Glomerular endothelial cell (primary cell): ENCODE results near the gene KCNJ12. TPM values are rescaled to one million over a fixed set of nuclear protein-coding genes. Genes with fewer than 3 reads are reported as not detected.
"Not testable (repeated sequence)": the region's sequence is repeated elsewhere in the genome, so short reads cannot be mapped to it uniquely, and the experiment has no call there.

Experiments
- DNase-seq: peaks from one replicate; pipeline ENCODE4 v3.0.0-alpha.2; 2011; ENCODE audit warnings: low read depth, low spot score; ENCODE audit errors: extremely low read depth
- total RNA-seq: library from RNA; depleted of rRNA; stranded (reverse); fragments of >200 nt; gene quantifications from 2 replicates; pipeline ENCODE4 v1.2.3, GENCODE V29; 2015

Gene KCNJ12
- total RNA-seq, 1 donor from 2014 or later: 0.58 TPM

DNA sequence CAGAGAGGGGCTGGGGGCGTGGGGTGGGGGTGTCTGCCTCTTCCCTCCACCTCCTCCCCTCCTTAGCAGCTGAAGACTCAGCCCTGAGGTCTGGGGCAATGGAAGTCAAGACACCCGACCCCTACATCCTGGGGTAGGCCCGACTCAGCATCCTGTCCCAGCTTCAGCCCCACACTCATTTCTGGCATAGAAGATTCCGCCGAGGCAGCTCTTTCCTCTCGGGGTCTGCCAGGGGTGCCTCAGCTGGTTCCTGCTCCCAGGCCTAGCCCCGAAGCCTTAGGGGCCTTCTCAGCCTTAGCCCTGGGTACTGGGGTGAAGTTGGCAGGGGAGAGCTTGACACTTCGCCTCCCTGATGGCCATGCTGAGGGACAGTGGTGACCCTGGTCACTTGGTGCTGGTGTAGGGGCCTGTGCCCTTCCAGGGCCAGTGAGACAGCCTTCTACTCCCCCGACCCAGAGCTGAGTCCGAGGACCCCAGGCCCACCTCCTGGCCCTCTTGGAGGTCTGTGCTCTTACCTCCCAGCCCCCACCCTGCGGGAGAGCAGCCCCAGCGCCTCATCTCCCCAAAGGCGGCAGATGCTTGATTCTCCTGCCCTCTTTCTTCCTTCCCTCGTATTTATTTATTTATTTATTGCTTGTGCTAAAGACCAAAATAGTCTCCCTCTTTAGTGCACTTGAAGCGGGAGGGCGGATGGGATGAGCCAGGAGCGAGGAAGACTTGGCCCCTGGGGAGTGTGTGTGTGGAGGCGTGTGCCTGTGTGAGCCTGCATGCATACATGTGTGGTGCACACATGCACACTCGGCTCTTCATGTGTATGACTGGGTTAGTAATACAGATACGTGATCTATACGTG, 42.5 kb downstream of the KCNJ12 start:
- no peak for DNase-seq

DNA sequence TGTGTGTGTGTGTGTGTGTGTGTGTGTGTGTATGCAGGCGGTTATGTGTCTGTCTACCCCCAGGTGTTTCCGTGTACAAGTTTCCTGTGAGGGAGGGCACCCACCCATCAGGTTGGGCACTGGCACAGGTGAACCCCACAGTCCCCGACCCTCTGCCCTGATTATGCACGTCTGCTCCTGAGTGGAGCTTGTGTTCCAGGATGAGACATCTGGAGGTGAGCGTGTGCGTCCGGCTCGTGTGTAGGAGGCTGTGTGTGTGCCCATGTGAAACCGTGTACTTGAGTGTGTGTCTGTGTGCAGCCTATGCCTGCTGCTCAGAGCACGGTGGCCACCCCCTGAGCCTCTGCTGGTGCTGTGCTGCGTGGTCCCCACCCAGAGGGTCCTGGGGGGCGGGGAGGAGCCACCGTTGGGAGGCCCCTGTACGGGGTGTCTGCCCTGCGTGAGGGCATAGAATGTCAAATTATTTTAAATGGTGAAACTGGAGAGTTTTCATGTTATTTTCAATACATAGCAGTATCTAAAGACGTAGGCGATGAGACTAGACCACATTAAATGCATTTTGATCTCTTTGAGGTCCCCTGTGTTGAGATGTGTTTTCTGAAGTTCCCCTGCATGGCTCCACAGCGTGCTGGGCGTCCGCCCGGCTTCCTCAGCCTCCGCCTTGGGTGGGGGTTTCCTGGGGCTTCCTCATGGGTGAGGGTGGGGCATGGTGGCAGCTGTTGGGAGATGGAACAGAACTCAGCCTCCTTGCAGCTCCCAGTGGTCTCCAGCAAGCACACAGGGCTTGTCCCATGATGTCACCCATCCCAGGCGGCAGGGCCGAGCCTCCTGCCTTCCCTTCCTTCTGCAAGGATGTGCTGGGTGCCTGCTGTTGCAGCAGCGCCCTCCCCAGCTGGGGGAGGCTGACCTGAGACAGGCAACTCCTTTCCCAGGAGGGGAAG, 43.4 kb downstream of the KCNJ12 start:
- no peak for DNase-seq

DNA sequence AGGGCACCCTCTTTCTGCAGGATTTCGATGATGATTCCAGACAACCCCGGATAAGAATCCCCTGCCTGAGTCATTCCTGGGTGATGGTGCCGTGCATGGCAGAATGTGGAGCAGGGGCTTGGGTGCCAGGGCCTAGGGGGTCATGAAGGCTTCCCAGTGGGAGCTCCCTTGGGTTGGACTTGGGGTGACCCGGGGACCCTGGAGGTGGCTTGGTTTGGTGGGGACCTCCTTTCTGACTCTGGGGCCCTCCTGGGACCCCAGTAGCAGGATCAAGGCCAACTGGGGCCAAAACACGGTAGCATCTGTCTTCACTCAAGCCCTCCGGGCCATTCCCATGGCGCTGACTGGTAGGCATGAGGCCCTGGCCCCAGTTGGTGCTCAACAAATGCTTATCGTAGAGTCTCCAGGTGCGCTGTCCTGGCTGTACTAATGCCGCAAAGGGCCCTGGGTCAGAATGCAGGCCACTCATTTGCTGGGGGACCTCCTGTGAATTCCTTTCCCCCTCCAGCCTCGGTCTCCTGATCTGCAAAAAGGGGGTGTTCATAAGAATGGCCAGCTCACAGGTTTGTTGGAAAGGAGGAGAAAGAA, 44.4 kb downstream of the KCNJ12 start:
- DNase-seq: not testable (repeated sequence)

DNA sequence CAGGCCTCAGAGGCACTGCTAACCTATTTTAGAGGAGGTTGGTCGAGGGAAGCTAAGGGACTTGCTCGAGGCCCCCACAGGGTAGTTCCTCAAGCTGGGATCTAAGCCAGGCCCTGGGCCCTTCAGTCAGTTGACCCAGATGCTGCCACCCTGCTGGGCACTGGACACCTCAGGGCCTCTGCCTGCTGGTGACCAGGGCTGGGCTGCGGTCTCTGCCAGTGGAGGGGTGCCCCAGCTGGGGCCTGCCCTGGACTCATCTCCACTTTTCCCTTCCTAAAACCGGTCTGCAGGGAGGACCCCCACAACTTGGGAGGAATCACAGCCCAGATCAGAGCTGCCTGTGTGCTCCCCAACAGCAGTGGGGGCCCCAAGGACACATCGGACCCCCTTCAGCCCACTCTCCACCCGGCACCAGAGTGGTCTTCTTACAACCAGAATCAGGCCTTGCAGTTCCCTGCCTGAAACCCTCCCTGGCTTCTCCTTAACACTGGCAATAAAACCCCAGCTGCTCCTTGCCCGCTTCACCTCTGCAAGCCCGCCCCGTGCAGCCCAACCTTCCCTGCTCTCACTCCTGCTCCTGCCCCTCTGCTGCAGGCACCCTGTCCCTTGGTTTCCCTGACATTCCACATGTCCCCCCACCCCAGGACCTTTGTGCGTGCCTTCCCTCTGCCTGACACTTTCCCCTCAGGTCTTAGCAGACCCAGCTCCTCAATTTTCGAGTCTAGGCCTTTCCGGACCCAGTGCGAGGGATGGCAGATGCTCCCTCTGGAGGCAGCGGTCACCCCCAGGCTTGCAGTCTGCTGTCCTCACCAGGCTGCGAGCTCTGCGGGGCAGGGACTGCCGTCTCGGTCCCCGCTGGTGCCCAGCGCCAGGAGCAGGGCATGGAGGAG, 45.5 kb downstream of the KCNJ12 start:
- DNase-seq: not testable (repeated sequence)

DNA sequence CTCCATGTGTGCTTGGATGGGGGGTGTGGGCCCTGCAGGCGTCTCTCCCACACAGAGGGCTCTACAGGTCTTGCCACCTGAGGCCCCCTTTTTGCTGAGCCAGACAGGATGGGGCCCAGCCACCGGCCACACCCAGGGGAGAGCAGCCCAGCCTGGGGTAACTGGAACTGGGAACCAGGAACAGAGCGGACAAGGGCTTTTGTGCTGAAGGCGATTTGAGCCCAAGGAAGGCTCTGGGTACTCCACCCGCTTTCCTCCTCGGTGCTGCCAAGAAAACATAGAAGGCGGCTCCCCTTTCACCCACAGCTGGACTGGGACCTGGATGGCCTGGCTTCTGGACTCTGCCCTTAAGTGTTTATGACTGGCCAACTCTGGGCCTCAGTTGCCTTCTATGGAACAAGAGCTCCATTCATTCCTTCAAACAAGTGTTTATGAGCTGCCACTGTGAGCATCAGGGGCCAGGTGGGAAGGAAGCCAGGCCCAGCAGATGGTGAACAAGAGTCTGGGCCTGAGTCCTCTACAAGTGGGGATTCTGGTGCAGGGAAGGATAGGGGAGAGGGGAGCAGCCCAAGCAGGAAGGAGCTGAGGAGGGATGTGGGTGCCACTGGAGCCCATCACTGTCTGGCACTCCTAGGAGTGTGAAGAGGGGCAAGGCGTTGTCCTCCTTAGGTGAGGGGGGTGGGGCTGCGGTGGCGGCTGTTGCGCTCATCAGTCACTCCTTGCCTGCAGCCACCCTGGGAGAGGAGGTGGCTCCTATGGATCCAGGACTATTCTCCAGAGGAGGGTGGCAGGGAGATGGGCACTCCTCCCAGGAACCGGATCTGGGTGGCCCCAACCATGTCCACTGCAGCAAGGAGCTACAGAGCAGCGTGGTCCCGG, 46.4 kb downstream of the KCNJ12 start:
- DNase-seq: not testable (repeated sequence)

DNA sequence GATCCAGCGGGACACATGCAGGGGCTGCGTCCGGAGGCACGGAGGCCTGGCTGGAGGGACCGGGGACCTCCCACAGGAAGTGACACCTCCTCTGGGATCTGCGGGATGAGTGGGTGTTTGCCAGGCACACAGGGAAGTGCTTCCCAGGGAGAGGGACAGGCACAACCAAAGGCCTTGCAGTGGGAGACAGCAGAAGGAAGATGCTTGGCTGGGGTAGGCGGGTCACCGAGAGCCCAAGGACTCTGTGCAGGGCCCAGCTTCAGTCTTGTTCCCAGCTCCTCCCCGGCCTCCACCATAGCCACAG, 47.0 kb downstream of the KCNJ12 start:
- not testable (repeated sequence) for DNase-seq

DNA sequence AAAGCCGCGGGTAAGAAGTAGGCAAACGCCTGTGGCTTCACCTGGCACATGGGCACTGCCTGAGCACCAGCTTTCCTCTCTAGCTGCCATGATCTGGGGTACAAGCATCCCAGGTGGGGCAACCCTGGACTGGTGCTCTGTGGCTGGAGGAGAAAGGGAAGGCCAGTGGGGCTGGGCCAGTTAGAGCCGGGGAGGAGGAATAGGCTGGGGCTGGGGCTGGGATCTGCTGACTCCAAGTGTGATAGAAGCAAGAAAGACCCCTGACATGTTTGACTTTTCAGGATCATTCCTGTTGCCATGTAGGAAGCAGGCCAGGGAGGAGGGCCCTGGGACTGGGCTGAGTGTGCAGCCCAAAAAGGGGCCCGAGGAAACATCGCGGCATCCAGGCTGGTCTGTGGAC, 48.5 kb downstream of the KCNJ12 start:
- not testable (repeated sequence) for DNase-seq

DNA sequence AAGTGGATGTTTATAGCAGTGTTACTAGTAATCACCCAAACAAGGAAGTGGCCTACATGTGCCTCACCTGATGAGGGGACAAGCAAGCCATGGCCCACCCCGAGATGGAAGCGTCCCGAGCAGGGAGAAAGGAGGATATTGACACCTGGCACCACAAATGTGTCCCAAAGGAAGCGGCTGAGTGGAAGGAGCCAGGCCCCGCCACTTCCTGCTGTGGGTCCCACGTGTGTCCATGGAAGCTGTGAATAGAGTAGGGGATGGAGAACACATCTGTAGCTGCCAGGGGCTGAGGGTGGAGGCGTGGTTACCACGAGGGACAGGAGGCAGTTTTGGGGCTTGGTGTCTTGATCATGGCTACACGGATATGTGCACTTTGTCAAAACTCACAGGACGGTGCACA, 49.2 kb downstream of the KCNJ12 start:
- DNase-seq: no peak

DNA sequence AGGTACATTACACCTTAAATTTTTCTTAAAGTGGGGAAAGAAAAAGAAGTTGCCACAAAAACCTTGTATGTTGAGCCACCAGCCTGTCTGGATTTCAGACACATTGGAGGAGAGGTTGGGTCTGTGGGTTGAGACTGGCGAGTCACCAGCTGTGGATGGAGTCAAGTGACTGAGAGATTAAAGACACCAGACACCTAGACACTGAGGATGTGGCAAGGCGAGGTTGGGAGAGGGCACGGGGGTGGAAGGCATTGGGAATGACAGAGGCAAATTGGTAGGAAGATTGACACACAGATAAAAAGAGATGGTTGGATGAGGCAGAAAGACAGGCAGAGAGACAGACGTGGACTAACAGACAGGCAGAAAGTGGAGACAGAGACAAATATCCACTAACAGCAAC, 49.6 kb downstream of the KCNJ12 start:
- no peak for DNase-seq

DNA sequence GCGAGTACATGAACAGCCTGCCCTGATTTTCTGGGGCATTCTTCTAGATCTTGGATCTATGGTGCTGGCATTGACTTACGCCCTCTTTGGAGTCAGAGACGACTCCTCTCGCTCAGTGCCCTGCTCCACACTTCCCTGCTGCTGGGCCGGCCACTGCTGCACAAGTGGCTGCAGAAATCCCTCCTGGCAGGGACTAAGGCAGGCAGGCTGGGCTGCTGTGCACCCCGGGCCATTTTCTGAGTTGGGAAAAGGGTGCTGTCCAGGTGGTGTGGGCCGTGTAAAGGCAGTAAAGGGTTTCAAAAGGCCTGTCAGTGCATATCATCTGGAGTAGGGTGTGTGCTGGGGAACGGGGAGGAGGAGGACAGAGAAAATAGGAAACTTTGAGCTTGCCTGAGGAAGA, 50.1 kb downstream of the KCNJ12 start:
- DNase-seq: not testable (repeated sequence)

DNA sequence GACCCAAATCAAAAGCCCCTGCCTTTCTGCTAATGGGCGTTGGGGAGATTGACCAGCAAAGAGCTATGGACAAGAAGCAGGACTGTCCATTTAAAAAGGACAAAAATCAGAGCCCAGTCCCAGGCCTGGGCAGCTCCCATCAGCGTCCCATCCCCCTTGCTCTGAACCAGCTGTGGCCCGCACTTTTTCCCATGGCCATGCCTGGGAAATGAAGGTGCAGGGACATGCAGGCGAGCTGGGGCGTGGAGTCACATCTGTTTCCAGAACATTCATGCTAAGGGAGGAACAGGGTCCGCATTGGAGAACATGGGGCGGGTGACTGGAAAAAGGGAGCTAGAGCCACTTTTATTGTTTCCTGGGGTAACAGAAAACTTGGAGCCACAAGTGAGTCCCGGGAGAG, 50.7 kb downstream of the KCNJ12 start:
- not testable (repeated sequence) for DNase-seq

DNA sequence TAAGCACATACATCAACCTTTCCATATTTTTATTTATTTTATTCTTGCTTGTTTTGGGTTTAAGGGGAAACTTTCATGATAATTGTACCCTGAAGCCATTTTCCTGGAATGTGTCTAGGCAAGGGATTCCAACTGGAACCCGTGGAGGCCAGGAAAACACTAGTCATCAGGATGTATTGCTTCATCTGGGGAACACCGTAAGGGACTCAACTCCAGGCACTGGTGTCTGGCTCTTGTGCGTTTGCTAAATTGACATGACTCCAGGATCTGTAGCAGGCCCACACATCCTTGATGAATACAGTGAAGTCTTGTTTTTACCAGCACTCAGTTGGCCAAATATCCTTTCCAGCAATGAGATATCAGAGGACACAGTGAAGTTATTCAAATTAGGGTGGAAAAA, 51.6 kb downstream of the KCNJ12 start:
- DNase-seq: not testable (repeated sequence)

DNA sequence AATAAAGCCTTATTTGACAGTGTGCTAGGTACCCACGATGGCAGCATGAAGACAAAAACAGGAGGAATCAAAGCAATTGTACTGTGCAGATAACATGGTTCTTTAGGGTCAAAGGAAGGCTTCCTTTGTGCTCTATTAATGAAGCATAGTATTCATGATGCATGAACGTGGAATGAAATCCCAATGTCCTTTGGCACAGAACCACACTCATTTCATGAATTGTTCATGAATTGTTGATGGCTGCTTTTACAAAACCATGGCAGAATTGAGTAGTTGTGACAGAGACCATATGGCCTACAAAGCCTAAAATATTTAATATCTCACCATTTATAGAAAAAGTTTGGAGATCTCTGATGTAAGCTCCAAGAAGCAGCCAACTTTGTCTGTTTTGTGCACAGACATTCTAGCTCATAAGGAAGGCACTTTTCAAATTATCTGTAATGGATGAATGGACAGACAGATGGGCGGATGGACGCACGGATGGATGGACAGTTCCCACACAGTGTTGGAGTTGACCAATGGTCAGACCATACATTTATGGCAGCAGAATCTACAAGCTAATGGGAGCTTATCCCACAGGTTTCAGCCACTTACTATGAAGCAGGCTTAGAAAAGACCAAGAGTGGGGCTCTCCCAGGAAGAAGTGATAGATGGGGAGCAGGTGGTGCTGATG, 52.7 kb downstream of the KCNJ12 start:
- DNase-seq: not testable (repeated sequence)

DNA sequence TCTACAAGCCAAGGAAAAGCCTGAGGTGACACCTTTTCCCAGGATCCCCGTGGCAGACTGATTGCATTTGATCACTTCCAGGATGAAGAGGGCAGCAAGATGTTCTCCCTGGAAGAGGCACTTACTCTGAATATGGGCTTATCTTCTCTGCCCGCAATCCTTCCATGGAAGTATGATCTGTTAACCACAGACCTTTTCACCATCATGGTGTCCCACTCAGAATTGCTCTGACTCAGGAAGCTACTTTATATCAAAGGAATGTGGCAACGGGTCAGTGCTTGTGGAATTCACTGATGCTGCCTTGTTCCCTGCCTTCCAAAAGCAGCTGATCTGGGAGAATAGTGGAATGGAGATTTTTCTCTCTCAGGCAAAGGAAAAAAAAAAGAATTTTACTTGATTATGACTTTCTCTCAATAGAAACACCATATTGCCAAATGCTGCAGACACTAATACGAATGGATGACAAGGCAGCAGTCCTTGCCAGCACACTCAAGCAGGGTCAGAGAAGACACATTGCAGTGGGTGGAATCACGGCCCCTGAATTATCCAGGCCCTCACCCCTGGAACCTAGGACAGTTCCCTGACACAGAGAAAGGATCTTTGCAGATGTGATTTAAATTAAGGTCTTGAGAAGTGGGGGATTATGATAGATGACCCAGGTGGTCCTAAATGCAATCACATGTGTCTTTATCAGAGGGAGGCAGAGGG, 53.9 kb downstream of the KCNJ12 start:
- not testable (repeated sequence) for DNase-seq

DNA sequence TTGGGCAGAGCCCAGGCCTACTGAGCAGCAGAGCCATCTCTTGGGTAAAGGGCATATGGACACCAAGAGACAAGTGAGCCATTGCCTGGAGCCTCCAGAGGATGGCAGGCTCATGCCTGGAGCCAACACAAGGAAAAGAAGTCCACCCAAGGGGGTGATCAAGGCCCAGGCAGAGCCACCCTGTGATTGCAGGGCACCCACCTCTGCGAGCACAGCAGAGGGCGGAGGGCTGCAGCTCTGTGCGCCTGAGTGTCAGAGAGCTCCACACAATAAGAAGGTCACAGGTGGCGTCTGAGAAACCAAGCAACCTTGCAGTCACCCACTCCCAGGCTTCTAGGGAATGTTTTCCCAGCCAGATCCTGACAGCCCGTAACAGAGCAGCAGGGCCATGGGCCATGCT, 57.8 kb downstream of the KCNJ12 start:
- DNase-seq: not testable (repeated sequence)

DNA sequence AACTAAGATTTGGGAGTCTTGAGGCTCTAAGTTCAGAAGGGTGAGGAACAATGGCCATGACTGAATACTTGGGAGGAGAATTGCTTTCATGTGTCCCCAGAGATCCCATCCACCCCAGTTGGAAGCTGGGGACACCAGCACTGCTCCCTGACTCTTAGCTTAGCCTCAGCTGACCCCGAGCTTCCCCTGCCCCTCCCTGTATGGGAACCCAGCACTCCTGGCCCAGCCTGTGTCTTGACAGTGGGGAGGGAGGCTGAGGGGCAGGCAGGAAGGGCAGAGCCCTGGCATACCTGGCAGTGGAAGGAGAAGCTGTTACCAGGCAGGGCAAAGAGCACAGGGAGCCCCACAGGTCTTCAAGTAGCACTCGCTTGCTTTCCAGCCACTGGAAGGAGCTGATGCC, 58.8 kb downstream of the KCNJ12 start:
- DNase-seq: not testable (repeated sequence)

DNA sequence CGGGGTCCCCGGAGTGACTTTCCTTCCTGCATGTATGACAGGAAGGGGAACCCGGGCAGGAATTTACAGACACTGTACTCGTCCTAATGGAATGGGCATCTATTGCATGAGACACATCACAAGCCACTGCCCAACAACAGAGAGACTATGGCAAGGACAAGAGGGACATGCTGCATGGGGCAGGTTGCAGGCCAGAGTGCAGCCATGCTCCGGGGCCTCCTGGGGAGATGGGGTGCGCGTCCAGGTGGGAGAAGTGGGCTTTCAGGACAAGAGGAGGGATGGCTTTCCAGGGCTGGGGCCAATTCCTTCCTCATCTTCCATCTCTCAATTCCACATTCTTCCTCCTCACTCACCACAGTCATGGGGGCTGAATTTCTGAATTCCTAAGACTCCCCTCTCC, 60.3 kb downstream of the KCNJ12 start:
- not testable (repeated sequence) for DNase-seq
